Neural progenitor cell (in vitro differentiated cells): ENCODE results near the gene RNF144B.

Source experiments
- CTCF ChIP-seq: fragments of 200-600 bp; sonication (generic); IDR thresholded peaks from 2 replicates; pipeline ENCODE4 v1.5.1; 2017; ENCODE audit warnings: antibody characterized with exemption, mild to moderate bottlenecking
- EZH2 ChIP-seq: fragments of 200-600 bp; sonication (generic); IDR thresholded peaks from 2 replicates; pipeline ENCODE4 v1.6.1; 2017; ENCODE audit warnings: antibody characterized with exemption, mild to moderate bottlenecking, moderate library complexity
- EZH2phosphoT487 ChIP-seq: fragments of 200-600 bp; sonication (generic); IDR thresholded peaks from 2 replicates; pipeline ENCODE4 v1.6.1; 2017; ENCODE audit warnings: antibody characterized with exemption

GRCh38 chr6:18432619-18433018, 45.5 kb downstream of the RNF144B start:
- TF ChIP-seq EZH2 (no peak), CTCF (no peak), EZH2phosphoT487 (no peak)
